ENCODE results near the gene PDCD6IP.
"Not testable (repeated sequence)": the region's sequence is repeated elsewhere in the genome, so short reads cannot be mapped to it uniquely, and the experiment has no call there.

Gene PDCD6IP

DNA sequence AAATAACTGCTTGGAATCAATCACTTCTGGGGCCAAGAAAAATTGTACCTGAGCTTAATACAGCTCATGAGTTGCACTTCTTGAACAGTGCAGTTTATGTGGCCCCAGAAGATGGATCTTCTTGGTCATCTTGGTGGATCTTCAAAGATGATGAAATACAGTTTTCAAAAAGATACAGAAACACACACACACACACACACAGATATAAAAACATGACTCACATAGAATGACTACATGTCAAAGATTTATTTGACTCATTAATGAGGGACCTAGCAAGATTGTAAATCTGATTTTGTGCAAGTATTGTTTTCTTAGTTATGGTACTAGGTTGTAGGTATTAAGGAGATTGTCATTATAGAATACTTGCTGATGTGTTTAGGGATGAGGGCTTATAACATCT lies 32.6 kb downstream of the PDCD6IP start:
- no peak overlapping the region for H3K4me3 Mint-ChIP-seq
- H3K27me3 Mint-ChIP-seq (ENCODE audit: low read depth) = no peaks in the 10 kb centered on the region
- H3K4me1 Mint-ChIP-seq = no peaks in the 10 kb centered on the region
- no peak overlapping the region for H3K27ac Mint-ChIP-seq
- TF ChIP-seq, protein P1, sequence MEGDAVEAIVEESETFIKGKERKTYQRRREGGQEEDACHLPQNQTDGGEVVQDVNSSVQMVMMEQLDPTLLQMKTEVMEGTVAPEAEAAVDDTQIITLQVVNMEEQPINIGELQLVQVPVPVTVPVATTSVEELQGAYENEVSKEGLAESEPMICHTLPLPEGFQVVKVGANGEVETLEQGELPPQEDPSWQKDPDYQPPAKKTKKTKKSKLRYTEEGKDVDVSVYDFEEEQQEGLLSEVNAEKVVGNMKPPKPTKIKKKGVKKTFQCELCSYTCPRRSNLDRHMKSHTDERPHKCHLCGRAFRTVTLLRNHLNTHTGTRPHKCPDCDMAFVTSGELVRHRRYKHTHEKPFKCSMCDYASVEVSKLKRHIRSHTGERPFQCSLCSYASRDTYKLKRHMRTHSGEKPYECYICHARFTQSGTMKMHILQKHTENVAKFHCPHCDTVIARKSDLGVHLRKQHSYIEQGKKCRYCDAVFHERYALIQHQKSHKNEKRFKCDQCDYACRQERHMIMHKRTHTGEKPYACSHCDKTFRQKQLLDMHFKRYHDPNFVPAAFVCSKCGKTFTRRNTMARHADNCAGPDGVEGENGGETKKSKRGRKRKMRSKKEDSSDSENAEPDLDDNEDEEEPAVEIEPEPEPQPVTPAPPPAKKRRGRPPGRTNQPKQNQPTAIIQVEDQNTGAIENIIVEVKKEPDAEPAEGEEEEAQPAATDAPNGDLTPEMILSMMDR (IDR thresholded peaks at IDR 0.05; ENCODE audit: unreplicated experiment in 3 of 3) = no peak
- H3K9me3 Mint-ChIP-seq = no peaks in the 10 kb centered on the region
- peaks cover 55% of the 10 kb centered on the region for H3K36me3 Mint-ChIP-seq (ENCODE audit: low read depth)

DNA sequence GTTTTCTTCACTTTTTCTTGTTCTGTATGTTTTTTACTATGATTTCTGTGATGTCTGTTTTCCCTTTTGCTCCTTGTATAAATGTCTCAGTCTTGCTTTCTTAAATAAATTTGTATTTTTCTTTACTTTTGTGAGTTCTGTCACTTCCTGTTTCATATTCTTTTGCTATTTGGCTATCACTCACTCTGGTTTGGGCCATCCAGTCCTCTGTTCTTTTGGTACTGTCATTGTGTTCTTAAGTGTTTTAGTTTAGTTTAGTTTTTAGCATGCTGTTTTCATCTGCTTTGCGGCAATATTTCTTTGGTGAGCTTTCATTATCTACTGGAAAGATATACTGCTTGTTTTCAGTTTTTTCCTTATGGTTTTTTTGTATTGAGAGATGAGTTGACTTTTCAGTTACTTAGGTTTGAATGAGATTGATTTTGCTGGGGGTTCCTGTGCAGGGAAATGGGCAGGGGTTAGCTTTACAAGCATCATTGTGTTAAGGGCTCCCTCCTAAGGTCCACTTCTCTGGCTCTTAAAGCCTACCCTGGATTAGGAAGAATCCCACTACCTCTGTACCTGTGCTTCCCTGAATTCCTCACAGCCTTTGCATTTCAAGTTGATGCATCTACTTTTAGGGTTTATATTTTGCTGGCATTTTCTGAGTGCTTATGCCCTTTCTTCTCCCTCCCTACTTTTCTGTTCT lies 35.1 kb downstream of the PDCD6IP start:
- TF ChIP-seq, protein P1 (IDR thresholded peaks at IDR 0.05; ENCODE audit: unreplicated experiment in 3 of 3) = no peak
- Mint-ChIP-seq H3K36me3 (ENCODE audit: low read depth) (peaks cover 45% of the 10 kb centered on the region), H3K4me1 (no peaks in the 10 kb centered on the region), H3K9me3 (no peaks in the 10 kb centered on the region), H3K27me3 (ENCODE audit: low read depth) (no peaks in the 10 kb centered on the region), H3K4me3 (no peak overlapping the region), H3K27ac (no peak overlapping the region)

DNA sequence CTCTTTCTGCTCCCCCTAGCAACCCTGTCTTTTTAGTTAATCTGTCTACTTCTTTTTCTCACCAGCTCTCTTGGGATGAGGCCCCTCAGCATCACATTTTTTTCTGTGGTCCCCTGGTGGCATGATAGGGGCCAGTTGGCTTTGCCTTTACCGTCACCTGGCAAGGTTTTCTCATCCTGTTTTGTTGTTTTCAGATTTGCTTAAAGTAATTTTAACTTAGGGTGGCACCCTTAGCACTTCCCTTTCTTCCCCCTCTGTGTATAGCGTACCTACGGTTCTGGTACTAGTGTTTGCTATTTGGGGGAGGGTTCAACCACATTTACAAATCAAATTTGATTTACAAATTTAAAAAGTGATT lies 35.6 kb downstream of the PDCD6IP start:
- TF ChIP-seq, protein P1 (IDR thresholded peaks at IDR 0.05; ENCODE audit: unreplicated experiment in 3 of 3) = no peak
- H3K36me3 Mint-ChIP-seq (ENCODE audit: low read depth) = peaks cover 44% of the 10 kb centered on the region
- no peaks in the 10 kb centered on the region for H3K4me1 Mint-ChIP-seq
- H3K27ac Mint-ChIP-seq = no peak overlapping the region
- H3K27me3 Mint-ChIP-seq (ENCODE audit: low read depth) = no peaks in the 10 kb centered on the region
- no peaks in the 10 kb centered on the region for H3K9me3 Mint-ChIP-seq
- H3K4me3 Mint-ChIP-seq = no peak overlapping the region

DNA sequence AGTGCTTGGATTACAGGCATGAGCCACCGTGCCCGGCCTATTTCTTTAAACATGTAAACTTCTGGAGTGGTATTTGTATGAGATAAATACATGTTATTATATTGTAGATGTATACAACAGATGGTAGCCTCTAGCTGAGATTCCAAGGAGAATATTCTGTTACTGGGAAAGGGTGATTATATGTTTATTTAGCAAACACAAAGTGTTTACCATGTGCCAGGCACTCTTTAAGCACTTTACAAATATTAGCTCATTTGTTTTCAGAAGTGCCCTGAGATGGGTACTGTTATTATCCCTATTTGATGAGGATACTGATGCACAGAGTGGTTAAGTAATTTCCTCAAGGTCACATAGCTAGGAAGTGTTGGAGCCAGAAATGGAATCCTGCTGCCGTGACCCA lies 38.8 kb downstream of the PDCD6IP start:
- H3K36me3 Mint-ChIP-seq (ENCODE audit: low read depth) = peaks cover 40% of the 10 kb centered on the region
- H3K4me1 Mint-ChIP-seq; H3K4me3 Mint-ChIP-seq; H3K27me3 Mint-ChIP-seq (ENCODE audit: low read depth); H3K9me3 Mint-ChIP-seq; H3K27ac Mint-ChIP-seq: not testable (repeated sequence)

DNA sequence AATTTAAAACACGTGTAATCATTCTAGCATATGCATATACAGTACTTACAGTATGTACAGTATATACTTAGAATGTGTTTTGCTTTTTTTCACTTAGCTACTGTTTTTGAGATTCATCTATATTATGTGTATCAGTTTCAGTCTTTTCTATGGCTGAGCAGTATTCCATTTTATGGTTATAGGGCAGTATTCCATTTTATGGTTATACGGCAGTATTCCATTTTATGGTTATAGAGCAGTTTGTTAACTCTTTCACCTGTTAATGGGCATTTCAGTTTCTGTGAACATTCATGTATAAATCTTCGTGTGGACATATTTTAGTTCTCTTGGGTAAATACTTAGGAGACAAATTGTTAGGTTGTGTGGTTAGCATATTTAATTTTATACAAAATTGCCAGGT lies 40.9 kb downstream of the PDCD6IP start:
- H3K4me3 Mint-ChIP-seq = no peak overlapping the region
- no peaks in the 10 kb centered on the region for H3K27me3 Mint-ChIP-seq (ENCODE audit: low read depth)
- no peaks in the 10 kb centered on the region for H3K4me1 Mint-ChIP-seq
- H3K9me3 Mint-ChIP-seq = no peaks in the 10 kb centered on the region
- TF ChIP-seq, protein P1 (IDR thresholded peaks at IDR 0.05; ENCODE audit: unreplicated experiment in 3 of 3) = no peak
- peaks cover 40% of the 10 kb centered on the region for H3K36me3 Mint-ChIP-seq (ENCODE audit: low read depth)
- H3K27ac Mint-ChIP-seq = no peak overlapping the region

DNA sequence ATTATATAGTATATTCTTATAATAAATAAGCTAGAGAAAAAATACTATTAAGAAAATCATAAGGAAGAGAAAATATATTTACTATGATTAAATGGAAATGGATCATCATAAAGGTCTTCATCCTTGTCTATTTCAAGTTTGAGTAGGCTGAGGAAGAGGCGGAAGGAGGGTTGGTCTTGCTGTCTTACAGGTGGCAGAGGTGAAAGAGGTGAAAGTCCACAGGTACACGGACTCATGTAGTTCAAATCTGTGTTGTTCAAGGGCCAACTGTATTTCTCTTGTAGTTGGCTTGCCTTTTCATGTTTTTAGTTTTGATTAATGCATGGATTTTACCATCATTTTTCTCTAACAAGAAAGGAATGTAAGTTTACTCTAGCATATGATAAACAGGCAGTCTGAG lies 41.7 kb downstream of the PDCD6IP start:
- Mint-ChIP-seq H3K4me3 (no peak overlapping the region), H3K36me3 (ENCODE audit: low read depth) (peaks cover 39% of the 10 kb centered on the region), H3K27me3 (ENCODE audit: low read depth) (no peaks in the 10 kb centered on the region), H3K4me1 (no peaks in the 10 kb centered on the region), H3K27ac (no peak overlapping the region), H3K9me3 (no peaks in the 10 kb centered on the region)
- TF ChIP-seq, protein P1 (IDR thresholded peaks at IDR 0.05; ENCODE audit: unreplicated experiment in 3 of 3) = no peak

Data from nephron (organoid).